Right ventricle myocardium superior (tissue), 1 donor: ENCODE measurements around the gene C1orf116. TPM values are rescaled to one million over a fixed set of nuclear protein-coding genes. Genes with fewer than 3 reads are reported as not detected.

Source experiments
- ATAC-seq: fragments of 200-7000 bp; cut with Tn5 transposase; one replicate; pipeline ENCODE4 v1.9.1; 2020; ENCODE audit warnings: mild to moderate bottlenecking; ENCODE audit not compliant: poor library complexity
- DNase-seq: peaks from one replicate; pipeline ENCODE4 v3.0.0-alpha.2; 2020
- intact Hi-C: fragments of 100-400 bp; cut with DNase I; formaldehyde crosslinking; loops from one replicate; pipeline ENCODE4 v1.11.2; 2022
- total RNA-seq: library from RNA; stranded (reverse); fragmentation: NEBNext Ultra II Directional; extraction: Animal tissue kit (Norgen Biotek cat#: 25700); gene quantifications from one replicate; pipeline ENCODE4 v1.2.1, GENCODE V29; 2021
- donor health status: DM: no; HTN: yes; CAD: no; lungs with severe emphysema.

The C1orf116 gene
- total RNA-seq, 1 donor from 2014 or later, result 0.81 TPM

GRCh38 chr1:206978259-206978658 lies 54.3 kb downstream of the C1orf116 start:
- intact Hi-C loops, result no loop called here
- ATAC-seq, result no peak
- no peak for DNase-seq

DNA sequence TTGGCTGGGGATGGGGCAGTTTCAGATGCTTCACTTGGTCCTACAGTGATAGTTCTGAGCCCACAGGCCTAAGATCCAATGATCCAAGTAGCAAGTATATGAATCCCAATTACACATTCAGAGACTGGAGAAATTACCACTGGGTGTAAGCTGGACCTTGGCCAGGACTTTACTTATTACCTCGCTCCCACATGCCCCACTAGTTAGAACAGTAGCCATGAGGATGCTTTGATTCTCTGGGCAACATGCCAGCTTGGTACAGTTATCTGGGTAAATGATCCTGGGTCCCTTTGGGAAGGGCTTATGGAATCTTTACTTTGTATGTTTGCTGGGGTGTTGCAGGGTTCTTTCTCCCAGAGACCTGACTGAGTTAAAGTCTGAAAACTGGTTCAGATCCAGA lies 57.2 kb downstream of the C1orf116 start:
- intact Hi-C loops, result no loop called here
- ATAC-seq, result no peak
- DNase-seq, result no peak

GRCh38 chr1:206974140-206974539 lies 58.4 kb downstream of the C1orf116 start:
- DNase-seq (no peak), ATAC-seq (no peak)
- intact Hi-C loops, result no loop called here

DNA sequence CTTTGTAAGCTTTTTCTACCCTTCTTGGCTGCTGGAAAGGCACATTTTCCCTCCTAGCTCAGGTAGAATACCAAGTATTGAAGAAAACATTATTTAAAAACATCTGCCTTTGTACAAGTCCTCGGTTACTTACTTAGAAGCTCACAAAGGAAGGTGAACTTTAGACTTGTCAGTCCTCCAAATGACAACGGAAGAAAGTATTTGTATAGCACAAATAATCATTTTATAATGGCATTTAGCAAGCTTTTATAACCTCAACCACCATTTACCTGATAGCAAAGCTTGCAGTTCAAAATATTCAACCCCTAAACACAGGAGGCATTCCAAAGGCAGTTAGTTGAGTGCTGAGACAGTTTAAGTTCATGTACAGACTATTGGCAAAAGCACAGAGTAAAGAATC lies 59.8 kb downstream of the C1orf116 start:
- ATAC-seq, result no peak
- no peak for DNase-seq
- intact Hi-C loops, result no loop called here

DNA sequence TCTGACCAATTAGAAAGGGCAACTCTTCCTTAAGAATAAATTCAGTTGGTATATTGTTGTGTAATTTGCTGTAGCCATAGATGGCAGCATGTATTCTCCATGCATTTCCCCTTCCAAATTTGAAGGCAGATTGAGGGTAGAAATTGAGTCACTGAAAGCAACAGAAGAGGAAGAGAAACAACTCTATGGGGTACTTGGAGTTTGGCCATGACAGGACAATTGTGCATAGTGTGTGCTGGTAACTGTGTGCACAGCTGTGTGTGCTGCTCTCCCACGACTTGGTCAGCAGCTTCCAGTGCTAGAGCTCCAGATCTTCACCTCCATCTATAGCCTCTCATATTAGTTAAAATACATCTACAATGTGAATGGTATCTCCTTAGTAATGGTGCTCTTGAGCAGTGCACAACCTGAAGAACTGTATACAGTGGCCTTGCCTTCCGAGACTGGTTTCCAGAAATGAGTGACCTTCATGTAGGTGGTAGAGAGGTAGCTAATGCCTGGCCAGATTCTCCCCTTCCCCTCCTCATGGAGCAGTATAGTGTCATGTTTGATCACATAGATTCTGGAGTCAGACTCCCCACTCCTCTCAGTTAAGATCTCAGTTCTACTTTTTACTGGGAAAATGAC lies 61.4 kb downstream of the C1orf116 start:
- ATAC-seq, result no peak
- intact Hi-C loops, result no loop called here
- DNase-seq, result no peak

- intact Hi-C loops, result no loop called here
- no peak for ATAC-seq
- DNase-seq, result no peak
Observed at GRCh38 chr1:206970446-206970845, 62.1 kb downstream of the C1orf116 start, which contains the start of gene FCAMR. FCAMR (minus strand) TSS chr1:206970460; CDS start chr1:206970125, 335 bp downstream.

DNA sequence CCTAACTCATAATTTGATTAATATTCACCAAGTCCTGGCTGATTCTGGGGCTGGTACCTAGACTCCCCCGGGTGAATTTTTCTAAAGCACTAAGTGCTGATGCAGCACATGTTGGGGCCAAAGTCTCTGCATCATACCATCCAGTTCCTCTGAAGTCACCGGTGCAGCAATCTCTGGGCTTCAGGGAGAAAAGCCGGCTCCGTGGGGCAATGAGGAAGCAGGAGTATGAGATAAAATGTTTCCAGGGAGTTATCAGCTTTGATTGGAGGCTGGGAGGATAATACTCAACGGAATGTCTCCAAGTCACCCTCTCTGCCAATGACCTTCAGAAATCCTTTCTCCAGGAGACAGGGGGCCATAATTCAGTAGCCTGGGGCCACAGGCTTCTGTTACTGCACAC lies 63.5 kb downstream of the C1orf116 start:
- intact Hi-C loops, result no loop called here
- ATAC-seq, result peak; percentile 20
- no peak for DNase-seq

Other genes starting within 250 kb of the C1orf116 start
- not detected for gene IL20, start 167.1 kb downstream of the C1orf116 start, total RNA-seq
- gene IL24, start 135.3 kb downstream of the C1orf116 start, total RNA-seq, result not detected
- gene FCMR, start 110.8 kb downstream of the C1orf116 start, total RNA-seq, result 3.2 TPM
- gene PIGR, start 86.3 kb downstream of the C1orf116 start, total RNA-seq, result 0.13 TPM
- not detected for gene FCAMR, start 62.3 kb downstream of the C1orf116 start, total RNA-seq
- gene YOD1, start 18.5 kb upstream of the C1orf116 start, total RNA-seq, result 4.0 TPM
- gene PFKFB2, start 20.5 kb upstream of the C1orf116 start, total RNA-seq, result 77.9 TPM
- gene C4BPB, start 56.1 kb upstream of the C1orf116 start, total RNA-seq, result 0.46 TPM
- gene C4BPA, start 71.5 kb upstream of the C1orf116 start, total RNA-seq, result 0.08 TPM